ENCODE data around the gene LPXN.

The LPXN gene

GRCh38 chr11:58502004-58502403 is 73.7 kb downstream of the LPXN start:
- no peak overlapping the region for H3K27ac ChIP-seq (ENCODE audit: poor library complexity, severe bottlenecking)
- H3K27me3 ChIP-seq (ENCODE audit: insufficient read depth, poor library complexity, severe bottlenecking), result no peaks in the 10 kb centered on the region
- ATAC-seq (ENCODE audit: low read depth) (no peak), DNase-seq (ENCODE audit: low spot score) (no peak)
- no peak overlapping the region for H3K4me3 ChIP-seq (ENCODE audit: severe bottlenecking)
- no peaks in the 10 kb centered on the region for H3K4me1 ChIP-seq (ENCODE audit: insufficient read depth, poor library complexity, severe bottlenecking)
- no peaks in the 10 kb centered on the region for H3K9me3 ChIP-seq (ENCODE audit: severe bottlenecking)
- no peaks in the 10 kb centered on the region for H3K36me3 ChIP-seq (ENCODE audit: low read depth)
- TF ChIP-seq CTCF (IDR thresholded peaks at IDR 0.05; ENCODE audit: poor library complexity, severe bottlenecking), result no peak

- Histone ChIP-seq H3K4me3 (ENCODE audit: severe bottlenecking) (no peak overlapping the region), H3K36me3 (ENCODE audit: low read depth) (no peaks in the 10 kb centered on the region), H3K4me1 (ENCODE audit: insufficient read depth, poor library complexity, severe bottlenecking) (peaks cover 6% of the 10 kb centered on the region), H3K27ac (ENCODE audit: poor library complexity, severe bottlenecking) (no peak overlapping the region), H3K27me3 (ENCODE audit: insufficient read depth, poor library complexity, severe bottlenecking) (no peaks in the 10 kb centered on the region), H3K9me3 (ENCODE audit: severe bottlenecking) (no peaks in the 10 kb centered on the region)
- TF ChIP-seq CTCF (IDR thresholded peaks at IDR 0.05; ENCODE audit: poor library complexity, severe bottlenecking), result no peak
- DNase-seq (ENCODE audit: low spot score) (no peak), ATAC-seq (ENCODE audit: low read depth) (no peak)
Observed at GRCh38 chr11:58498464-58498863, 77.2 kb downstream of the LPXN start.

- Histone ChIP-seq H3K27ac (ENCODE audit: poor library complexity, severe bottlenecking) (no peak overlapping the region), H3K36me3 (ENCODE audit: low read depth) (no peaks in the 10 kb centered on the region), H3K9me3 (ENCODE audit: severe bottlenecking) (no peaks in the 10 kb centered on the region), H3K27me3 (ENCODE audit: insufficient read depth, poor library complexity, severe bottlenecking) (no peaks in the 10 kb centered on the region), H3K4me3 (ENCODE audit: severe bottlenecking) (no peak overlapping the region), H3K4me1 (ENCODE audit: insufficient read depth, poor library complexity, severe bottlenecking) (peaks cover 6% of the 10 kb centered on the region)
- TF ChIP-seq CTCF (IDR thresholded peaks at IDR 0.05; ENCODE audit: poor library complexity, severe bottlenecking), result no peak
- no peak for DNase-seq (ENCODE audit: low spot score)
- peak; percentile 41; the same call in 1 of the 3 replicates for ATAC-seq (ENCODE audit: low read depth)
Observed at GRCh38 chr11:58497951-58498350, 77.7 kb downstream of the LPXN start.

GRCh38 chr11:58495906-58496305 is 79.8 kb downstream of the LPXN start:
- H3K27me3 ChIP-seq (ENCODE audit: insufficient read depth, poor library complexity, severe bottlenecking), result no peaks in the 10 kb centered on the region
- H3K4me3 ChIP-seq (ENCODE audit: severe bottlenecking), result no peak overlapping the region
- TF ChIP-seq CTCF (IDR thresholded peaks at IDR 0.05; ENCODE audit: poor library complexity, severe bottlenecking), result no peak
- H3K9me3 ChIP-seq (ENCODE audit: severe bottlenecking), result no peaks in the 10 kb centered on the region
- ATAC-seq (ENCODE audit: low read depth) (no peak), DNase-seq (ENCODE audit: low spot score) (no peak)
- H3K36me3 ChIP-seq (ENCODE audit: low read depth), result no peaks in the 10 kb centered on the region
- H3K4me1 ChIP-seq (ENCODE audit: insufficient read depth, poor library complexity, severe bottlenecking), result peaks cover 6% of the 10 kb centered on the region
- H3K27ac ChIP-seq (ENCODE audit: poor library complexity, severe bottlenecking), result no peak overlapping the region

- DNase-seq (ENCODE audit: low spot score) (no peak), ATAC-seq (ENCODE audit: low read depth) (peak; percentile 31; the same call in 1 of the 3 replicates)
- peaks cover 6% of the 10 kb centered on the region for H3K4me1 ChIP-seq (ENCODE audit: insufficient read depth, poor library complexity, severe bottlenecking)
- no peaks in the 10 kb centered on the region for H3K27me3 ChIP-seq (ENCODE audit: insufficient read depth, poor library complexity, severe bottlenecking)
- H3K4me3 ChIP-seq (ENCODE audit: severe bottlenecking), result no peak overlapping the region
- no peaks in the 10 kb centered on the region for H3K36me3 ChIP-seq (ENCODE audit: low read depth)
- no peak for TF ChIP-seq CTCF (IDR thresholded peaks at IDR 0.05; ENCODE audit: poor library complexity, severe bottlenecking)
- no peaks in the 10 kb centered on the region for H3K9me3 ChIP-seq (ENCODE audit: severe bottlenecking)
- no peak overlapping the region for H3K27ac ChIP-seq (ENCODE audit: poor library complexity, severe bottlenecking)
Observed at GRCh38 chr11:58494101-58494500, 81.6 kb downstream of the LPXN start.
